K562 (cell line): ENCODE results near the gene RAPGEF5. TPM values are rescaled to one million over a fixed set of nuclear protein-coding genes. Genes with fewer than 3 reads are reported as not detected.

Source experiments
- BRD9 ChIP-seq: fragments of 450-650 bp; IDR thresholded peaks from 2 replicates; pipeline ENCODE4 v1.6.1; 2018; ENCODE audit warnings: low read depth; ENCODE audit not compliant: partially characterized antibody
- CBFA2T2 ChIP-seq: fragments of 450-650 bp; conservative IDR thresholded peaks from 2 replicates; pipeline ENCODE4 v1.6.1; 2017; ENCODE audit warnings: mild to moderate bottlenecking
- CHD1 ChIP-seq: fragments of 200-600 bp; sonication (generic); IDR thresholded peaks from one replicate; pipeline ENCODE4 v1.6.1; 2012; ENCODE audit warnings: mild to moderate bottlenecking, moderate library complexity, low read length, inconsistent platforms
- DACH1 ChIP-seq: fragments of 450-650 bp; IDR thresholded peaks from 2 replicates; pipeline ENCODE4 v1.6.1; 2018; ENCODE audit not compliant: partially characterized antibody
- FOXA3 ChIP-seq, 2 experiments: fragments of 450-650 bp in 1 of 2; sonication (generic) in 1 of 2; formaldehyde crosslinking; IDR thresholded peaks in 1 of 2; conservative IDR thresholded peaks in 1 of 2; 2 replicates each; pipeline versions ENCODE4 v1.4.0 to v1.8.0; 2020 to 2022; ENCODE audit warnings: mild to moderate bottlenecking in 2 of 2, missing genetic modification reagents in 1 of 2
- MEIS2 ChIP-seq: fragments of 450-650 bp; IDR thresholded peaks from 2 replicates; pipeline ENCODE4 v1.6.1; 2014; ENCODE audit warnings: mild to moderate bottlenecking; ENCODE audit not compliant: partially characterized antibody
- POLR3A ChIP-seq: IDR thresholded peaks from 2 replicates; pipeline ENCODE4 v1.6.1; 2011; ENCODE audit warnings: borderline replicate concordance, mild to moderate bottlenecking, moderate library complexity; ENCODE audit not compliant: insufficient read length, insufficient read depth; ENCODE audit errors: extremely low read depth
- RB1 ChIP-seq: fragments of 450-650 bp; IDR thresholded peaks from 2 replicates; pipeline ENCODE4 v1.6.1; 2017; ENCODE audit warnings: low read depth, mild to moderate bottlenecking
- RBM15 ChIP-seq: fragments of 200-400 bp; formaldehyde crosslinking; IDR thresholded peaks from 2 replicates; pipeline ENCODE4 v1.6.1; 2018; ENCODE audit warnings: mild to moderate bottlenecking, low read length, moderate library complexity; ENCODE audit not compliant: insufficient read depth
- SLC30A9 ChIP-seq: fragments of 250-450 bp; sonication (Bioruptor Pico); IDR thresholded peaks from 2 replicates; pipeline ENCODE4 v1.8.0; 2022; ENCODE audit warnings: mild to moderate bottlenecking, moderate library complexity
- SRSF9 ChIP-seq: fragments of 200-400 bp; formaldehyde crosslinking; IDR thresholded peaks from 2 replicates; pipeline ENCODE4 v1.6.1; 2017; ENCODE audit warnings: low read depth, low read length, borderline replicate concordance
- TEAD4 ChIP-seq, 2 experiments: sonication (generic) in 1 of 2; formaldehyde crosslinking in 1 of 2; IDR thresholded peaks; 2 replicates each; pipeline versions ENCODE4 v1.6.1 to v1.8.0; 2012 to 2022; ENCODE audit warnings: borderline replicate concordance in 1 of 2, inconsistent platforms in 1 of 2, low read length in 1 of 2, mild to moderate bottlenecking in 1 of 2, missing genetic modification reagents in 1 of 2
- ZFP36 ChIP-seq: fragments of 150-350 bp; IDR thresholded peaks from 2 replicates; pipeline ENCODE4 v1.6.1; 2018; ENCODE audit warnings: low read length, low read depth; ENCODE audit not compliant: partially characterized antibody
- ZNF778 ChIP-seq: fragments of 450-650 bp; formaldehyde crosslinking; IDR thresholded peaks from 2 replicates; pipeline ENCODE4 v1.4.0; 2020; ENCODE audit warnings: mild to moderate bottlenecking, moderate library complexity
- polyA plus RNA-seq, 8 experiments: library from polyadenylated mRNA; depleted of rRNA in 4 of 8; stranded (reverse) in 5 of 8; unstranded in 3 of 8; fragments of >200 nt; fragmentation: Nextera tagmentation in 2 of 8; fragmentation: Illumina TruSeq in 1 of 8; extraction: Ambion mirVana in 2 of 8; extraction: Trizol in 1 of 8; gene quantifications; 2 replicates each; pipeline versions ENCODE4 v1.2.1 to v1.2.3, GENCODE V29; 2011 to 2014; ENCODE audit warnings: inconsistent platforms in 1 of 8, missing spikeins in 1 of 8
- total RNA-seq, 7 experiments: library from RNA; depleted of rRNA in 6 of 7; stranded (reverse); fragments of >200 nt in 6 of 7; fragmentation: Illumina TruSeq in 2 of 7; extraction: Trizol in 2 of 7; gene quantifications; 2 replicates each; pipeline versions ENCODE4 v1.2.1 to v1.2.3, GENCODE V29; 2011 to 2021; ENCODE audit warnings: low replicate concordance in 1 of 7
- TF ChIP-seq, protein P1 (sequence below): fragments of 200-800 bp; sonication (Bioruptor generic); IDR thresholded peaks from 2 replicates; pipeline ENCODE4 v1.6.1; 2016; ENCODE audit warnings: missing genetic modification characterization, missing compliant biosample characterization
- TF ChIP-seq, protein P2 (sequence below): sonication (generic); formaldehyde crosslinking; IDR thresholded peaks from 2 replicates; pipeline ENCODE4 v1.8.1; 2023; ENCODE audit warnings: mild to moderate bottlenecking, missing genetic modification reagents
- TF ChIP-seq, protein P3 (sequence below): fragments of 450-650 bp; formaldehyde crosslinking; IDR thresholded peaks from 2 replicates; pipeline ENCODE4 v1.4.0; 2020; ENCODE audit warnings: mild to moderate bottlenecking, mixed read lengths

Gene RAPGEF5
- total and polyA plus RNA-seq, 9 of the 15 experiments (the other 6 are each of a cell fraction or from before 2014, with no cell fraction given), result 0.39 to 2.0 (median 1.1) TPM

DNA sequence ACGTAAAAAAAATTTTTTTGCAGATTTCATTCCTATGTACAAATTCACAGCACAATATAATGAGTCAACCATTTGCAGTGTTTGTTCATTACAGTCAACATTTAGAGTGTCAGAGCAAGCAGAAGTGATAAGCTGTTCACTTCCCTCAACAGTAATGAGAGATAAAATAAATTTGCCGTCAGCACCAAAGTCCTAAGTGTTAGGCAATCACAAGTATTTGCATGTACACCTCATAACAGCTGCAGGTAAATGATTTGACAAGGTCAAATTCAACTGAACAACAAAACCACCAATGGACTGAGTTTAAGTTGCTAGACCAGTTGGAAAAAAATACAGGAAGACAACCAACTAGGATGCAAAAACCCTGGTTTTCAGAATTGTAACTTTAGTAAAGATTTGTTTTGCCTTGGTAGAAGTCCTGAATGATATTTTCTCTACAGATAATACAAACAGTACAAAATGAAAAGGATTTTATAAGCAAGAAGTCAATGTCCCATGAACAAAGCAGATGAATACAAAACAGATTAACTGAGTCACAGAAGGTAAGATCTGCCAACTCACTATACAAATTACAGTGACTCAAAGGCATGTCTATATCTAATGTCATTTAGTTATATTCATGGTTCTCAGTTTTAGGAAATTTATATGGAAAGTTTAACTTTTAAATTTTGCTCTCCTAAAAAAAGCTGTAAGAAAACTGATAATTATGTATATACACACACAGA, 10.4 kb downstream of the RAPGEF5 start (continued):
- TF ChIP-seq FOXA3 (CRISPR knock-in tag; conservative IDR thresholded peaks at IDR 0.05 in 1 of 2, IDR thresholded peaks at IDR 0.05 in 1 of 2), result peak in 1 of 2 experiments; percentile 19; a peak in 1 of 4 replicates
- TF ChIP-seq BRD9, result no peak
- TF ChIP-seq, protein P1, sequence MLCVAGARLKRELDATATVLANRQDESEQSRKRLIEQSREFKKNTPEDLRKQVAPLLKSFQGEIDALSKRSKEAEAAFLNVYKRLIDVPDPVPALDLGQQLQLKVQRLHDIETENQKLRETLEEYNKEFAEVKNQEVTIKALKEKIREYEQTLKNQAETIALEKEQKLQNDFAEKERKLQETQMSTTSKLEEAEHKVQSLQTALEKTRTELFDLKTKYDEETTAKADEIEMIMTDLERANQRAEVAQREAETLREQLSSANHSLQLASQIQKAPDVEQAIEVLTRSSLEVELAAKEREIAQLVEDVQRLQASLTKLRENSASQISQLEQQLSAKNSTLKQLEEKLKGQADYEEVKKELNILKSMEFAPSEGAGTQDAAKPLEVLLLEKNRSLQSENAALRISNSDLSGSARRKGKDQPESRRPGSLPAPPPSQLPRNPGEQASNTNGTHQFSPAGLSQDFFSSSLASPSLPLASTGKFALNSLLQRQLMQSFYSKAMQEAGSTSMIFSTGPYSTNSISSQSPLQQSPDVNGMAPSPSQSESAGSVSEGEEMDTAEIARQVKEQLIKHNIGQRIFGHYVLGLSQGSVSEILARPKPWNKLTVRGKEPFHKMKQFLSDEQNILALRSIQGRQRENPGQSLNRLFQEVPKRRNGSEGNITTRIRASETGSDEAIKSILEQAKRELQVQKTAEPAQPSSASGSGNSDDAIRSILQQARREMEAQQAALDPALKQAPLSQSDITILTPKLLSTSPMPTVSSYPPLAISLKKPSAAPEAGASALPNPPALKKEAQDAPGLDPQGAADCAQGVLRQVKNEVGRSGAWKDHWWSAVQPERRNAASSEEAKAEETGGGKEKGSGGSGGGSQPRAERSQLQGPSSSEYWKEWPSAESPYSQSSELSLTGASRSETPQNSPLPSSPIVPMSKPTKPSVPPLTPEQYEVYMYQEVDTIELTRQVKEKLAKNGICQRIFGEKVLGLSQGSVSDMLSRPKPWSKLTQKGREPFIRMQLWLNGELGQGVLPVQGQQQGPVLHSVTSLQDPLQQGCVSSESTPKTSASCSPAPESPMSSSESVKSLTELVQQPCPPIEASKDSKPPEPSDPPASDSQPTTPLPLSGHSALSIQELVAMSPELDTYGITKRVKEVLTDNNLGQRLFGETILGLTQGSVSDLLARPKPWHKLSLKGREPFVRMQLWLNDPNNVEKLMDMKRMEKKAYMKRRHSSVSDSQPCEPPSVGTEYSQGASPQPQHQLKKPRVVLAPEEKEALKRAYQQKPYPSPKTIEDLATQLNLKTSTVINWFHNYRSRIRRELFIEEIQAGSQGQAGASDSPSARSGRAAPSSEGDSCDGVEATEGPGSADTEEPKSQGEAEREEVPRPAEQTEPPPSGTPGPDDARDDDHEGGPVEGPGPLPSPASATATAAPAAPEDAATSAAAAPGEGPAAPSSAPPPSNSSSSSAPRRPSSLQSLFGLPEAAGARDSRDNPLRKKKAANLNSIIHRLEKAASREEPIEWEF (CRISPR knock-in tag), result no peak
- no peak for TF ChIP-seq SRSF9
- TF ChIP-seq CBFA2T2, result peak; percentile 48
- TF ChIP-seq CHD1, result no peak
- no peak for TF ChIP-seq POLR3A
- TF ChIP-seq RBM15, result no peak
- peak; percentile 54; the same call in 1 of the 2 replicates for TF ChIP-seq TEAD4 (IDR thresholded peaks at IDR 0.05; ENCODE audit: low read length)
- TF ChIP-seq TEAD4 (CRISPR knock-in tag; IDR thresholded peaks at IDR 0.05; ENCODE audit: borderline replicate concordance), result no peak
- no peak for TF ChIP-seq ZFP36
- TF ChIP-seq RB1, result no peak
- no peak for TF ChIP-seq ZNF778 (CRISPR knock-in tag)
- TF ChIP-seq SLC30A9, result no peak
- TF ChIP-seq, protein P2, sequence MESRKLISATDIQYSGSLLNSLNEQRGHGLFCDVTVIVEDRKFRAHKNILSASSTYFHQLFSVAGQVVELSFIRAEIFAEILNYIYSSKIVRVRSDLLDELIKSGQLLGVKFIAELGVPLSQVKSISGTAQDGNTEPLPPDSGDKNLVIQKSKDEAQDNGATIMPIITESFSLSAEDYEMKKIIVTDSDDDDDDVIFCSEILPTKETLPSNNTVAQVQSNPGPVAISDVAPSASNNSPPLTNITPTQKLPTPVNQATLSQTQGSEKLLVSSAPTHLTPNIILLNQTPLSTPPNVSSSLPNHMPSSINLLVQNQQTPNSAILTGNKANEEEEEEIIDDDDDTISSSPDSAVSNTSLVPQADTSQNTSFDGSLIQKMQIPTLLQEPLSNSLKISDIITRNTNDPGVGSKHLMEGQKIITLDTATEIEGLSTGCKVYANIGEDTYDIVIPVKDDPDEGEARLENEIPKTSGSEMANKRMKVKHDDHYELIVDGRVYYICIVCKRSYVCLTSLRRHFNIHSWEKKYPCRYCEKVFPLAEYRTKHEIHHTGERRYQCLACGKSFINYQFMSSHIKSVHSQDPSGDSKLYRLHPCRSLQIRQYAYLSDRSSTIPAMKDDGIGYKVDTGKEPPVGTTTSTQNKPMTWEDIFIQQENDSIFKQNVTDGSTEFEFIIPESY (CRISPR knock-in tag), result no peak
- peak; percentile 48 for TF ChIP-seq DACH1
- TF ChIP-seq, protein P3, sequence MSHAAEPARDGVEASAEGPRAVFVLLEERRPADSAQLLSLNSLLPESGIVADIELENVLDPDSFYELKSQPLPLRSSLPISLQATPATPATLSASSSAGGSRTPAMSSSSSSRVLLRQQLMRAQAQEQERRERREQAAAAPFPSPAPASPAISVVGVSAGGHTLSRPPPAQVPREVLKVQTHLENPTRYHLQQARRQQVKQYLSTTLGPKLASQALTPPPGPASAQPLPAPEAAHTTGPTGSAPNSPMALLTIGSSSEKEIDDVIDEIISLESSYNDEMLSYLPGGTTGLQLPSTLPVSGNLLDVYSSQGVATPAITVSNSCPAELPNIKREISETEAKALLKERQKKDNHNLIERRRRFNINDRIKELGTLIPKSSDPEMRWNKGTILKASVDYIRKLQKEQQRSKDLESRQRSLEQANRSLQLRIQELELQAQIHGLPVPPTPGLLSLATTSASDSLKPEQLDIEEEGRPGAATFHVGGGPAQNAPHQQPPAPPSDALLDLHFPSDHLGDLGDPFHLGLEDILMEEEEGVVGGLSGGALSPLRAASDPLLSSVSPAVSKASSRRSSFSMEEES (CRISPR knock-in tag), result no peak
- TF ChIP-seq MEIS2, result peak; percentile 58
